Measurements from ENCODE around the gene ENTHD1.
"Not testable (repeated sequence)": the region's sequence is repeated elsewhere in the genome, so short reads cannot be mapped to it uniquely, and the experiment has no call there.

ENTHD1 gene

DNA sequence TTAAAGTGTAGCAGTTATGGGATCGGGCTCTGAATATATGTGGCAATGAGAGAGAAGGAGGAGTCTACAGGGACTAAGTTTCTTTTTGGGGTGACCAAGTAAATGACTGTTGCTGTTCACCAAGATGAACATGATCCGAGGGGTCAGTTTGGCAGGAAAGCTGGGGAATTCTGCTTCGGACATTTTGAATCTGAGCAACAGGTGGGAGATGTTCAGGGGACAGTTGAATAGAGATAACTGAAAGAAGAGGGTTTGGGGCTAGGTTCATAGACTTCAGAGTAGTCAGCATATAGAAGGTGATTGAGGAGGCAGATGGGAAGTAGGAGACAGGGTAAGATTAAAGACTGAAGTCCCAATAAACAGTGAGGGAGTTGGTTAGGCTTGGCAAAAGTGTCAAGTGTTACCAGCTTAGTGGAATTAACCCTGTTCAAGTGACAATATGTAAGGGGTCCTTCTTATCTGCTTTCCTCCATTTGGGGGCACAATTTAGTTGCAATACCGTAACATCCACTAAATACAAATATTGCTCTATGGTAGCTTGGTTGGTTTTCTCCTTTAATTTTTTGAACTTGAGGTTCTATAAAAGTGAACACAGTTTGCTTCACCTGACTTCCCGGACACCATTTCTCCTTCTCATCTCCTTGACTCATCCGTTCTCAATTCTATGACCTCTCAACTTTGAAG, 2.9 kb upstream of the ENTHD1 start:
- no peak for DNase-seq

DNA sequence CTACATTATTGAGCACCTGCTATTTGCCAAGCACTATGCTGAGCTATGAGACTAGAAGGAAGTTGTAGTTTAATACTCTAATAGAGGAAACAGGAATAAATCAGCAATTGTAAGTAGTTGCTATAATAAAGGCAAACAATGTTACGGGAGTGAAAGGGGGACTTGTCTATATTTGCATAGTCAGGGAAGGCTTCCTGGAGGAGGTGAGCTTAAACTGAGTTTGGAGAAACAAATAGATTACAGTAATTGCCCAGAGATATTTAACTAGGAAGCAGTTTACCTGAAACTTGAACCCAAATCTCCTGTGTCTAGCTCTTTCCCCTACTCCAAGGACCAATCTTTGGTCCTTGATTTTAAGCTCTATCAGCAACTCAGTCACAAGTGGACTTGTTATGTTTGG, 2.1 kb upstream of the ENTHD1 start:
- no peak for DNase-seq

DNA sequence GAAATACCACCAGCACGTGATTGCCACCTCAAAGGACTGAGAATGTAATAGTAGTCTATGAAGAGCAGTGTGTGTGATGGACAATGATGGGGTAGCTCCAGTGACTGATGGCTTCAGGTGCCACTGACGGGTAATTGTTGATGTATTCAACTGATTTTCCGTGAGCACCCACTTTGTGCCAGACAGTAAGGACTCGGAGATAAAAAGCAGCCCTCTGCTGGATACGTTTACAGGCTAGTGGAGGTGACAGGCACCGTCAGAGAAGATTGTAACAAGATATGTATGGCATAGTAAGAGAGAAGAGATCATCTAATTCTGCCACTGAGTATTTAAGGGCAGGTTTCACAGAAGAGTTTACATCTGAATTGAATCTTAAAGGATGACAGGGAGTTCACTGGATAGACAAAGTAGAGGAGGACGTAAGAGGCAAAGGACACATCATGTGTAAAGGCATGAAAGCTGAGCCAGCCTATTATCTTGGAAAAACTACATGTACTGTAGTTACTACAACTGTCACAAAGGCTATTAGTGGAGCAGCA, 1.1 kb upstream of the ENTHD1 start:
- DNase-seq: no peak

DNA sequence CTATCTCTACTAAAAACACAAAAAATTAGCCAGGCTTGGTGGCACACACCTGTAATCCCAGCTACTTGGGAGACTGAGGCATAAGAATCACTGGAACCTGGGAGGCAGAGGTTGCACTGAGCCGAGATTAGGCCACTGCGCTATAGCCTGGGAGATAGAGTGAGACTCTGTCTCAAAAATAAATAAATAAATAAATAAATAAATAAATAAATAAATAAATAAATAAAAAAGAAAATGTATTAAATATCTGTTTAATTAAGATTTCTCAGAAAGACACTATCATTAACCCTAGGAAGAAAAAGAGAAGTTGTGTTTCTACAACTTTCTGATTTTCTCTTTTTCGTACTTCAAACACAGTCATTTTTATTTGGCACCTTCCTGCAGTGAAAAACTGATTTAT, 3.6 kb downstream of the ENTHD1 start:
- DNase-seq: not testable (repeated sequence)

DNA sequence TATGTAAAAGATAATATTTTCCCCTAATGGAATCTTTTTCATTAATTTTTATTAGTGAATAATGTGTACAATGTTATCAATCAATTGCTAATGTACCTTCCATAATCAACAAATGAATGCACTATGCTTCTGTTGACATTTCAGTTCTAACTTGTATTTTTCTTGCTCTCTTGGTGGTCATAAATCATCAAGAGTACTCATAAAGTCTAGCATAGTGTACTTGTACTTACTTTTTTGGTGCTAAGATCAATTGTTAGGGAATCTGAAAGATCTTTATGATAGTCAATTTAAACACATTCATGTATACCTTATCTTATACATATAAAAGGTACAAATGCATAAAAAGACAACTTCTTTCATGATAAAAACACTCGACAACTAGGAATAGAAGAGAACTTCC, 10.5 kb downstream of the ENTHD1 start:
- no peak for DNase-seq

DNA sequence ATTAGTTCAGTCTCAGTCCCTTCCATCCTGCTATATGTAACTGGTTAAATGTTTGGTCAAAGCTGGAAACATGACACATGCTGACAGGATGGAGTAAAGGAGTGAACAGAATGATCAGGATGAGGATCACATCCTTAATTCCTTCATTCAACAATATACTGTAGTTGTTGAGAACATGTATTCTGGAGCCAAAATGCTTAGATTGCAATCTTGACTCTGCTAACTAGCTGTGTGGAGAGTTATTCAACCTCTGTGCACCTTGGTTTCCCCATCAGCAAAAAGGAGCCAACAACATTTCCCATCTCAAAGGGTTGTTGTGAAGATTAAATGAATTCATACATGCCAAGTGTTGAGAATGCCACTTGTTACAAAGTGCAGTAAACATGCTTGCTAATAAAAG, 12.8 kb downstream of the ENTHD1 start:
- no peak for DNase-seq

DNA sequence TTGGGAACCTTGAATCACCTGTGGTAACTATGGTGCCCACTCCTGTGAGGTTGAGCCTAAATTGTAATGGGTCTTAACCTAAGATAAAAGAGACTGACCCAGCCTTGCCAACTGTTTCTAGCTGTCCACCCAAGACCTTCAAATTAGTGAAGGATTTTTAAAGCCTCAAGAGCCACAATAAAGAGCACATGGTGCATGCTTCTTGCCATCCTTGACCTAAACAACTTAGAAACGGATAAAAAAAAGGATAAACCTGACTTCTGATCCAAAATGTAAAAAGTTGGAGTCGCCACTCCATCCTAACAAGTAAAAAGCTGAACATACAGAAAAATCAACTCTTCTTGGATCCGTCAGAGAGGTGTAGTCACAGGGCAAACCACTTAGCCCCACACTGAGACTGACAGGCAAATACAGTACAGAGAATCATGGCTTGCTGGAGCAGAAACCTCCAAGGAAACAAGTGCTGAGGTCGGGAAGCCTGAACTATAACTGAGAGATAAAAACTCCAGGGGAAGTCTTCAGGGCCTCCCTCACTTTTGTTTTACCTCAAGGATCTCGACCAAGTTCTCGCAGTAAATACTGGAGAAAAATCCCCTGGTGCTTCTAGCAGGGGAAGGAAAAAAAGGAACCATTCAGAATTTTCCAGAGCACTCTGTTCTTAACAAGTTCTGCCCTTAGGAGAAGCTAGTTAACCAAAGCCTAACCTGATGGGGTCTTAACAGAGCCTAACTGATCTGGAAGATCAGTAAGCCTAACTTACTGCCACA, 16.3 kb downstream of the ENTHD1 start:
- no peak for DNase-seq

DNA sequence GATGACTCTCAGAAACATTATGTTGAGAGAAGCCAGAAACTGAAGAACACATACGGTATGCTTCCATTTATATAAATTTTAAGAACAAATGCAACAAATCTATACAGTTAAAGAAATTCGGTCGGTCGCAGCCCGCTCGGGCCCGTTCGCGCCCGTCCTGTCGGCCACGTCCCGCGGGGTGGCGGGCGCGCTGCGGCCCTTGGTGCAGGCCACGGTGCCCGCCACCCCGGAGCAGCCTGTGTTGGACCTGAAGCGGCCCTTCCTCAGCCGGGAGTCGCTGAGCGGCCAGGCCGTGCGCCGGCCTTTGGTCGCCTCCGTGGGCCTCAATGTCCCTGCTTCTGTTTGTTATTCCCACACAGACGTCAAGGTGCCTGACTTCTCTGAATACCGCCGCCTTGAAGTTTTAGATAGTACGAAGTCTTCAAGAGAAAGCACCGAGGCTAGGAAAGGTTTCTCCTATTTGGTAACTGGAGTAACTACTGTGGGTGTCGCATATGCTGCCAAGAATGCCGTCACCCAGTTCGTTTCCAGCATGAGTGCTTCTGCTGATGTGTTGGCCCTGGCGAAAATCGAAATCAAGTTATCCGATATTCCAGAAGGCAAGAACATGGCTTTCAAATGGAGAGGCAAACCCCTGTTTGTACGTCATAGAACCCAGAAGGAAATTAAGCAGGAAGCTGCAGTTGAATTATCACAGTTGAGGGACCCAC, 18.2 kb downstream of the ENTHD1 start:
- DNase-seq: not testable (repeated sequence)

DNA sequence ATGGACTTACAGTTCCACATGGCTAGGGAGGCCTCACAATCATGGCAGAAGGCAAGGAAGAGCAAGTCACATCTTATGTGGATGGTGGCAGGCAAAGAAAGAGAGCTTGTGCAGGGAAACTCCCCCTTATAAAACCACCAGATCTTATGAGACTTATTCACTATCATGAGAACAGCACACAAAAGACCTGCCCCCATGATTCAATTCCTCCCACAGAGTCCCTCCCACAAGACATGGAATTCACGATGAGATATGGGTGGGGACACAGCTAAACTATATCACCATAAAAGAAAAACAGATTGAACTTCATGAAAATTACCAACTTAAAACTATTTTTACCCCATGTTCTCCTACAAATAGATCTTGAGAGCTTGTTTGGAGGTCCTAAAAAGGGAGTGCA, 19.6 kb downstream of the ENTHD1 start:
- no peak for DNase-seq

DNA sequence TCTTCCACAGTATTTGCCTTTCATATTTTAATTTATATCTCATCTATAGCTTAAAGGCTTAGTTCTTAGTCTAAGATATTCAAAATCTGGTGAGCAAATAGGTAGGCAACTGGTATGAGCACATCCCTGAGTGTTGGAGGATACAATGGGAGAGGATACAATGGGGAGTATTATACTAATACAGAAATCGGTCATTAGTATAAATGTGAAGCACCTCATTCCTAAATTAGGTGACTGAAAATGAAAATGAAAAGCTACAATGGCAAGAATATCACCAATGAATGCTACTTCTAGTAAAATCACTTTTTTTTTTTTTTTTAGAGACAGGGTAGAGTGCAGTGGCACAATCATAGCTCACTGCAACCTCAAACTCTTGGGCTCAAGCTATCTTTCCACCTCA, 21.0 kb downstream of the ENTHD1 start:
- DNase-seq: no peak

DNA sequence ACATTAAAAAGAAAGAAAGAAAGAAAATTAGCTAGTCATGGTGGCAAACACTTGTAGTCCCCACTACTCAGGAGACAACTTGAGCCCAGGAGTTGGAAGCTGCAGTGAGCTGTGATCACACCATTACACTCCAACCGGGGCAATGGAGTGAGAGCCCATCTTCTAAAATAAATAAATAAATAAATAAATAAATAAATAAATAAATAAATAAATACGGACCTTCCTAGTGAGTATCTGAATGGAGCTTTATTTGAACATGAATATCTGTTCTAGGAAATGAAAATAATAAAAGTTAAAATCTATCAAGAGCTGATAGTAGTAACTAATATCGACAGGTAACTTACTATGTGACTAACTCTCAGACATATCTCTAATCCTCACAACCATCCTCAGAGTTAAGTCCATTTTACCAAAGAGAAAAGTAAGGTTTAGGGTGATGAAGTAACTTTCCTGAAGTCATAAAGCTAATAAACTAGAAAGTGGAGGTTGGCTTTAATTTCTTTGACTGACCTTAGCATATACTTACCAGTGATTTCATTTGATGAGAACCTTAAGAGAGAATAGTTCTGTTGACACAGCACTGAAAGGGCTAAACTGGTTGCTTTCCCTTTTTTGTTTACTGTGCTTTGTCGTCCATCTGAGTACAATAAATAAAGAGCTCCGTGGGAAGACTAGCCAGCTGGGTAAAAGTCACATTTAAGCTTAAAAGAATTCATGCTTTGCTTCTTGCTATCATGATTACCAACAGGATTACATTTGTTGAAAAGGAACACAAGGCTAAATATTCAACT, 22.4 kb downstream of the ENTHD1 start:
- no peak for DNase-seq

DNA sequence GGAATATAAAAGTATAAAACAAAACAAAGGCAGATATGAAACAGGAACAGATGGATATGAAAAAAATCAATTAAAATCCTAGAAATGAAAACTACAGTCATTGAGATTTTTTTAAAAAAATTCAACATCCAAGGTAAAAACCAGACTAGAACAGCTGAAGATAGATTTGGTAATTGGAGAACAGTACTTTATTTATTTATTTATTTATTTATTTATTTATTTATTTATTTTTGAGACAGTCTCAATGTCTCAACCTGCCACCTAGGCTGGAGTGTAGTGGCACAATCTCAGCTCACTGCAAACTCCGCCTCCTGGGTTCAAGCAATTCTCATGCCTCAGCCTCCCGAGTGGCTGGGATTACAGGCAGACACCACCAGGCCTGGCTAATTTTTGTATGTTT, 23.8 kb downstream of the ENTHD1 start:
- DNase-seq: not testable (repeated sequence)

DNA sequence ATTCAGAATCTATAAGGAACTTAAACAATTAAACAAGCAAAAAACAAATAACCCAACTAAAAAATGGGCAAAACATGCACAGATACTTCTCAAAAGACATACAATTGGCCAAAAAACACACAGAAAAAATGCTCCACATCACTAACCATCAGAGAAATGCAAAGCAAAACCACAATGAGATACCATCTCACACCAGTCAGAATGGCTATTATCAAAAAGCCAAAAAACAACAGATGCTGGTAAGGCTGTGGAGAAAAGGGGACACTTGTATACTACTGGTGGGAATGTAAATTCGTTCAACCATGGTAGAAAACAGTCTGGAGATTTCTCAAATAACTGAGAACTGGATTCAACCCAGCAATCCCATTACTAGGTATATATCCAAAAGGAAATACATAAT, 24.8 kb downstream of the ENTHD1 start:
- DNase-seq: no peak

DNA sequence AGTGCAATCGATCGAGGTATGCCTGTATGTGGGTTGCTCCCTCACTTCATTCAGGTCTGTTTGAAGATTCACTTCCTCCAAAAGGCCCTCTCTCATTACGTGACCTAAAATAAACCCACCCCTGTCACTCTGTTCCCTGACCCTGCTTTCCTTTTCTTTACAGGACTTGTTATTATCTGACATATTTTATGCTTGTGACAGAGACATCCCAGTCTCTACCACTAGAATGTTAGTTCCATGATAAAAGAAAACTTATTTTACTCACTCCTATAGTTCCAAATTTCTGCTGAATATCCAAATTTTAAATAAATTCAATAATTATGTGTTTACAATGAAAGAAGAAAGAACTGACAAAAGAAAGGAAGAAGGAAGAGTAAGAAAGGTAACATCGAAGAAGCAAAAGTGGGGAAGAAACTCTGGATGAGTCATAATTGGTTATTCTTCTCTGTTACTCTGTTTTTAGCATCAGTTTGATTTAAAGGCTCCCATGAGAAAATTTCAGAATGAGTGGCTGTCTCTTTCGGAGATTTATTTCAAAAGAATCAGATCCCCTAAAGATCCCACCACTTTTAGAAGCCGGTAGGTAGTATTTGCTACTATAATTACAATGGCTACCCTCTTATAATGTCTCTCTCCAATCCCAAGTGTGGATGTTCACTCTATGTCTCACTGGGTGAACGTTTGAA, 33.5 kb downstream of the ENTHD1 start:
- DNase-seq: no peak

DNA sequence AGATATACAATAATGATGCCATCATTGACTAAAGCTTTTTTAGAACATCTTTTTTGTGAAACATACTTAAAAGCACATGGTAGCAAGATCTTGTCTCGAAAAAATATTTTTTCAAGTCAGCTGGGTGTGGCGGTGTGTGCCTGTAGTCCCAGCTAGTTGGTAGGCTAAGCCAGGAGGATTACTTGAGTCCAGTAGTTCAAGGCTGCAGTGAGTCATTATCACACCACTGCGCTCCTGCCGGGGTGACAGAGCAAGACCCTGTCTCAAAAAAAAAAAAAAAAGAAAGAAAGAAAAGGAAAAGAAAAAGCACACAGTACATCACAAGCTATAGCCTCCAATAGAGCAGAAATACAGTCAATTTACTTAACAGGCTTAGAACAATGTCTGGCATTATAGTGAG, 37.0 kb downstream of the ENTHD1 start:
- no peak for DNase-seq

DNA sequence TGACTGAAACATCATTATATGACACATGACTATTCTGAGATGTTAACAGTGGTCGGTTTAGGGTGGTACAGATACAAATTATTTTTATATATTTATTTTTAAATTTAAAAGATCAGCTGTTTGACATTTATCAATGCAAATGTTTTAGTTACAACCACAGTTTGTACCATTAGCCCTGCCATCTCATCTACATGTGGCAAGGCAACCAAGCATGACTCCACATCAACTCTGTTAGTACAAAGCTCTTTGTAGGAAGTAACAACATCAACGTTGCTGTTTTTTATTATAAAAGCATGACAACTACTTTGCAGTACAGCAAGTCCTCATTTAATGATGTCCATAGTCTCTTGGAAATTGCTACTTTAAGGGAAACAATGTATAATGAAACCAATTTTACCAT, 40.8 kb downstream of the ENTHD1 start:
- no peak for DNase-seq

DNA sequence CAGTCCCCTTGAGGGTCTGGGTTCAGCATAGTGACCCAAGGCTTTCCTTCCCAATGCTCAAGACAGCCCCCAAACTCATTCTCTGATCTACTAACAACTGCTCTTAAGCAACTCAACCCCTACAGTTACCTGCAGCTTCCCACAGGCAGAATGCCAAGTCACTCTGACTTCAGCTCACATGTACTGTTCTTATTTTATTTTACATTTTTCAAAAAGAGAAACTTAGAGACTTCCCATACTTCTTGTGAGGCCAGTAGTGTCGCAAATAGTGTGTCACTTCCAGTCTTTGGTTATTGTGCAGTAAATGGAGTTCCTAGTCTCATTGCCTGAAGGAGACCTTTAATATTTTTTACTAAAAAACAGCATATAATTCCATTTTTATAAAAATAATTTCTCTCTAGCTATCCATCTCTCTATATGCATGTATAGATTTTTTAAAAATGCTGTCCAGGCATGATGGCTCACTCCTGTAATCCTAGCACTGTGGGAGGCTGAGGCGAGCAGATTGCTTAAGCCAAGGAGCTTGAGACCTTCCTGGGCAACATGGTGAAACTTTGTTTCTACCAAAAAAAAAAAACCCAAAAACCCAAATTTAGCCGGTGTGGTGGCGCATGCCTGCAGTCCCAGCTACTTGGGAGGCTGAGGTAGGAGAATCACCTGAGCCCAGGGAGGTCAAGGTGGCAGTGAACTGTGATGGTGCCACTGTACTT, 41.8 kb downstream of the ENTHD1 start:
- no peak for DNase-seq

DNA sequence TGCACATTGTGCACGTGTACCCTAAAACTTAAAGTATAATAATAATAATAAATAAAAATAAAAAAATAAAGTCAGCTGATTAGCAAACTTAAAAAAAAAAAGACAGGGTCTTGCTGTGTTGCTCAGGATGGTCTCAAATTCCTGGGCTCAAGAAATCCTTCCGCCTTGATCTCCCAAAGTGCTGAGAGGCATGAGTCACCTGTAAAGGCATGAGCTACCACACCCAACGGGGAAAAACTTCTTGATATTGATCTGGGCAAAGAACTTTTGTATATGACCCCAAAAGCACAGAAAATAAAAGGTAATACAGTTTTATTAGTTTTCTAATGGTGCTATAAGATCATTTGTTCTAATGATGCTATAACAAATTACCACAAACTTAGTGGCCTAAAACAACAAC, 46.1 kb downstream of the ENTHD1 start:
- no peak for DNase-seq

DNA sequence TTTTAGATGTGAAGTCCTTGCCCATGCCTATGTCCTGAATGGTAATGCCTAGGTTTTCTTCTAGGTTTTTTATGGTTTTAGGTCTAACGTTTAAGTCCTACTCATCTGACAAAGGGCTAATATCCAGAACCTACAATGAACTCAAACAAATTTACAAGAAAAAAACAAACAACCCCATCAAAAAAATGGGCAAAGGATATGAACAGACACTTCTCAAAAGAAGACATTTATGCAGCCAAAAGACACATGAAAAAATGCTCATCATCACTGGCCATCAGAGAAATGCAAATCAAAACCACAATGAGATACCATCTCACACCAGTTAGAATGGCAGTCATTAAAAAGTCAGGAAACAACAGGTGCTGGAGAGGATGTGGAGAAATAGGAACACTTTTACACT, 47.0 kb downstream of the ENTHD1 start:
- not testable (repeated sequence) for DNase-seq

DNA sequence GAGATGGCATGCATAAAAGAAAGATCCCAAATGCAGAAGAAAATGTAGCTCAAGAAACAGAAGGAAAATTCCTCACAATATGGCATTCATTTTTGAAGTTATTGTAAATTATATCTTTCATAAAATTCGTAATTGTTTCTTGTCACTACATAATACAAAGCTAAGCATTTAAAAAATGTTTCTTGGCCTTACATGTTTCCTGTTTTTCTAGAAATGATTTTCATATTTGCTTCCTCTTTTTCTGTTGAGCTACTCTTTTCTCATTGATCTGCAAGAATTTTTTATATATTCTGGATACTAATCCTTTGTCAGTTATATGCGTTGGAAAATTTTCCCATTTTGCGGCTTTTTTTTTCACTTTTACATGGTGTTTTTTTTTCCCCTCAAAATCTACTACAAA, 48.0 kb downstream of the ENTHD1 start:
- no peak for DNase-seq

DNA sequence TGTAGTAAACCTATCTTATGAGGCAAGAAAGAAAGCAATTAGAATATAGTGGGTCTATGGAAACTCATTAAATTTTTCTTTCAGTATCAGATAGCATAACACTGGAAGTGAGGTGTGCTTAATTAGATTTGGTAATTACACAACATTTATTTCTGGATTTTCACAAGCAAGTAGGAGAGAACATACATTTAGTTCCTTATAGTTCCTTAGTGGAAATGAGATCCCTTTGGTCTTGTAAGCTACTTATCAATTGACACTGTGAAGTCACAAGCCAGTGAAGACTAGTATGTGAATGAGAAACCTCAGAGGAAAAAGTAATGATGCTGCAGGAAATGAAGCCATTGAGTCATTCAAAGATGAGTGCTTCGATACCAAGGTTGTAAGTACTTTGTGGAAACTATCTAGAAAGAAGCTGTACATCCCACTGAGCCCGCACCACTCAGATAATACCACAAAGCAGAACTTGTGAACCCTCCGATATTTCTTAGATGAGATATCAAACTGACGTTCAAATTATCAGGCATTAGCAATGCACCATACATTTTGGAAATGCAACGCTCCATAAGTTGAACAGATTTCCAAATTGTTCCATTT, 53.5 kb downstream of the ENTHD1 start:
- DNase-seq: no peak

All from kidney glomerular epithelial cell (primary cell).